ENCODE data around the gene PSMD1.
A peak's percentile ranks its signal among the peaks of the same experiment; 100 is the strongest.

The PSMD1 gene

DNA sequence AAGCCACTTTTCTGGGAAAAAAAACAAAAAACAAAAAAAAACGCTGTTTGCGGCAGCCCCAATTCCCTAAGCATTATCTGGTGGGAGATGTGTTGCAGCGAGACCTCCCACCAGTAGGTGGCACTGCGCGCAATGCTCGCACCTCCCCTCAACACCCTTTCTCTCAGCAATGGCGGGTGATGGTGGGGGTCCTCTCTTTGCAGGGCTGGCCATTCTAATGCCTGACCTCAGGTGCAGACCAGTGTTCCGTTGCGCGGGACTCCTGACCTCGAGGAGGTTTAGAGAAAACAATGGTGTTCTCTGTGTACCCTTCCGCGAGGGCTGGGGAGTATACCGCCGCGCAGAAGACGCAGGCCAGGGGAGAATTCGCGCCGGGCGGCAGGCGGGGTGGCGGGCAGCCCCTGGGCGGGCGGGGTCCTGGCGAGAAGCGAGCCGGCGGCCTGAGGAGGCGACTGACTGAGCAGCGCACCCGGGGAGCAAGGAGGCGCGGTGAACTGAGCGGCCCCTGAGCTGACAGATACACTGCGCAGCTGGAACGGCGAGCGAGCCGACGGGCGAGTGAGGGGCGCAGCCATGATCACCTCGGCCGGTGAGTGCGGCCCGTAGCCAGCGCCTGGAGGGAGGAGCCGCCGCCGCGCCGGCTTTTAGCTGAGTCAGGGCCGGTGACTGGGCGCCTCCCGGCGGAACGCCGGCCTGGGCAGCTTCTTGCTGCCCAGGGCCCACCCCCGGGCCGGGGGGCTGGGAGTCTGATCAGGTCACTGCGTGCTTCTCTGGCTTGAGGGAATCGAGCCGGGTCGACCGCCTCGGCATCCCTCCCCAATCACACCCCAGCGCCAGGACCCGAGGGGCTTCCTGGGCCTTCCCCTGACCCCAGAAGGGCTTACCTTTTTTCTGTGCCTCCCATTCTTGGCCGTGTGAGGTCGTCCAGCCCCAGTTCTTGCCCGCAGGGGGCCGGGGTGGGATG is at the start of gene PSMD1:
PSMD1 (plus strand) TSS at position 415 of the 964 bp plus-strand sequence; CDS start at position 574, 159 bp downstream.
- H4K20me1 ChIP-seq (ENCODE audit: insufficient read depth, low read length) = no peaks in the 10 kb centered on the region
- H3K36me3 ChIP-seq (replicated peaks; ENCODE audit: low read depth, low read length) = peaks cover 4% of the 10 kb centered on the region
- peak within 1 kb of the TSS; percentile 79 for H3K4me2 ChIP-seq (ENCODE audit: low read length)
- peaks cover 15% of the 10 kb centered on the region for H3K4me1 ChIP-seq (ENCODE audit: low read length)
- H3K27ac ChIP-seq (ENCODE audit: low read length) = peak within 1 kb of the TSS; percentile 65
- peak within 1 kb of the TSS; percentile 99 for H3K4me3 ChIP-seq (ENCODE audit: low read length)
- H3K9ac ChIP-seq (ENCODE audit: low read length) = peak within 1 kb of the TSS; percentile 86
- H3K27me3 ChIP-seq (ENCODE audit: low read depth, low read length) = no peaks in the 10 kb centered on the region
- TF ChIP-seq, protein P1, sequence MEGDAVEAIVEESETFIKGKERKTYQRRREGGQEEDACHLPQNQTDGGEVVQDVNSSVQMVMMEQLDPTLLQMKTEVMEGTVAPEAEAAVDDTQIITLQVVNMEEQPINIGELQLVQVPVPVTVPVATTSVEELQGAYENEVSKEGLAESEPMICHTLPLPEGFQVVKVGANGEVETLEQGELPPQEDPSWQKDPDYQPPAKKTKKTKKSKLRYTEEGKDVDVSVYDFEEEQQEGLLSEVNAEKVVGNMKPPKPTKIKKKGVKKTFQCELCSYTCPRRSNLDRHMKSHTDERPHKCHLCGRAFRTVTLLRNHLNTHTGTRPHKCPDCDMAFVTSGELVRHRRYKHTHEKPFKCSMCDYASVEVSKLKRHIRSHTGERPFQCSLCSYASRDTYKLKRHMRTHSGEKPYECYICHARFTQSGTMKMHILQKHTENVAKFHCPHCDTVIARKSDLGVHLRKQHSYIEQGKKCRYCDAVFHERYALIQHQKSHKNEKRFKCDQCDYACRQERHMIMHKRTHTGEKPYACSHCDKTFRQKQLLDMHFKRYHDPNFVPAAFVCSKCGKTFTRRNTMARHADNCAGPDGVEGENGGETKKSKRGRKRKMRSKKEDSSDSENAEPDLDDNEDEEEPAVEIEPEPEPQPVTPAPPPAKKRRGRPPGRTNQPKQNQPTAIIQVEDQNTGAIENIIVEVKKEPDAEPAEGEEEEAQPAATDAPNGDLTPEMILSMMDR (IDR thresholded peaks at IDR 0.05; ENCODE audit: low read depth, low read length) = peak; percentile 73
- no peak for TF ChIP-seq EZH2phosphoT487 (IDR thresholded peaks at IDR 0.05; ENCODE audit: low read depth)
- peaks cover 51% of the 10 kb centered on the region for H3K79me2 ChIP-seq (ENCODE audit: low read length)
- peak within 1 kb of the TSS; percentile 79 for H2AFZ ChIP-seq (ENCODE audit: low read depth, low read length)
- no peaks in the 10 kb centered on the region for H3K9me3 ChIP-seq (ENCODE audit: insufficient read depth, low read length)

DNA sequence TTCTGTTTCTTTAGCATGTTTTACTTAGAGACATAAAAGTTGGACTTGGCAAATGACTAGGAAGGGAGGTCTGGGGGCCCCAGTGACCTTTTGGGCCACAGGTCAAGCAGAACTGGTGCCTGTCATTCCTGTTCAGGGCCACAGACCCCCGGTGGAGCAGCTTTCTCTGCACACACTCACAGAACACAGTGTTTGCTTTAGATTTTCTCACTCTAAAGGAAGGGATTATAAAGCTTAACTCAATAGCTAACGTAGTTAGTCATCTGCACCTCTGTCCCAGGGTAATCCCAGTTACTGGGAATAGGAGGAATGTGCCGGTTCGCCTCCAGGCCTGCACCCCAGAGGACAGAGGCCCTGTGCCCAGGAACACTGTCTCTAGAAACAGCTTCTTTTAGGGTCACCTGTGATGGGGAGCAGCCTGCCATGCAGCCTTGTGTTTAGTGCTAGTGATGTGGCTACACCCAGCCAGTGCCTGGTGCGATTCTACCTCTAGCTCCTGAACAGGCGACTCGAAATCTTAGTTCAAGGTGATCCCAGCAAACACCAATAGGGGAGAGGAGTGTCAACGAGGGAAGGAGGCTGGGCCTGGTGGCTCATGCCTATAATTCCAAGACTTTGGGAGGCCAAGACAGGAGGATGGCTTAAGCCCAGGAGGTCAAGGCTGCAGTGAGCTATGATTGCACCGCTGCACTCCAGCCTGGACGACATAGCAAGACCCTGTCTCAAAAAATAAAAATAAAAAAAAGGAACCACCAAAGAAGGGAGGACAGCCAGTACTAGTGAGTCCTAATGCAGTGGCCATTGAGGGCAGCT is 49.2 kb upstream of the PSMD1 start:
- no peak for TF ChIP-seq EZH2phosphoT487 (IDR thresholded peaks at IDR 0.05; ENCODE audit: low read depth)
- TF ChIP-seq, protein P1 (IDR thresholded peaks at IDR 0.05; ENCODE audit: low read depth, low read length) = no peak
- H3K9ac ChIP-seq (ENCODE audit: low read length) = no peak overlapping the region
- H3K4me2 ChIP-seq (ENCODE audit: low read length) = no peak overlapping the region
- no peaks in the 10 kb centered on the region for H3K9me3 ChIP-seq (ENCODE audit: insufficient read depth, low read length)
- H3K79me2 ChIP-seq (ENCODE audit: low read length) = no peaks in the 10 kb centered on the region
- H4K20me1 ChIP-seq (ENCODE audit: insufficient read depth, low read length) = no peaks in the 10 kb centered on the region
- no peaks in the 10 kb centered on the region; the same call in 1 of the 2 replicates for H3K27me3 ChIP-seq (ENCODE audit: low read depth, low read length)
- H2AFZ ChIP-seq (ENCODE audit: low read depth, low read length) = no peak overlapping the region
- H3K36me3 ChIP-seq (replicated peaks; ENCODE audit: low read depth, low read length) = no peaks in the 10 kb centered on the region
- no peaks in the 10 kb centered on the region for H3K4me1 ChIP-seq (ENCODE audit: low read length)
- H3K27ac ChIP-seq (ENCODE audit: low read length) = no peak overlapping the region
- no peak overlapping the region for H3K4me3 ChIP-seq (ENCODE audit: low read length)

DNA sequence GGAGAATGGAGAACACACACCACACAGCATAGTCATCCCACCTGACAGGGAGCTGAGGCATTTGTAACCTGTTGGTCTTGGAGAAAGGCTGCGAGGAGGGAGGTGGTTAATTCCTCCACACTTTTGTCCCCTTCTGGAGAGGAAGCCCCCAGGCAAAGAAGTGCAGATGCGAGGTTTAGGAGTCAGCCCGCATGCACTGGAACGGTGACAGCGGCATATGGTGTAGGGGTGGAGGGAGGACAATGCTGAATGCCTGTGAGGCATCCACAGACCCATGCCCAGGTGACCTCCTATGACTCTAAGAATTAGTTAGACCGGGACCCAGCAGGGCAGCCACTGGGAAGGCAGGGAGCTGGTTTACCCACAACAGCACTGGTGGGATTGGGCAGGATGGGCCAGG is 48.5 kb upstream of the PSMD1 start:
- H2AFZ ChIP-seq (ENCODE audit: low read depth, low read length) = no peak overlapping the region
- no peaks in the 10 kb centered on the region for H3K79me2 ChIP-seq (ENCODE audit: low read length)
- no peak overlapping the region for H3K4me3 ChIP-seq (ENCODE audit: low read length)
- no peak overlapping the region for H3K27ac ChIP-seq (ENCODE audit: low read length)
- TF ChIP-seq, protein P1 (IDR thresholded peaks at IDR 0.05; ENCODE audit: low read depth, low read length) = no peak
- no peak for TF ChIP-seq EZH2phosphoT487 (IDR thresholded peaks at IDR 0.05; ENCODE audit: low read depth)
- no peak overlapping the region for H3K9ac ChIP-seq (ENCODE audit: low read length)
- H4K20me1 ChIP-seq (ENCODE audit: insufficient read depth, low read length) = no peaks in the 10 kb centered on the region
- no peaks in the 10 kb centered on the region for H3K36me3 ChIP-seq (replicated peaks; ENCODE audit: low read depth, low read length)
- no peaks in the 10 kb centered on the region for H3K9me3 ChIP-seq (ENCODE audit: insufficient read depth, low read length)
- no peaks in the 10 kb centered on the region for H3K4me1 ChIP-seq (ENCODE audit: low read length)
- no peak overlapping the region for H3K4me2 ChIP-seq (ENCODE audit: low read length)
- H3K27me3 ChIP-seq (ENCODE audit: low read depth, low read length) = no peaks in the 10 kb centered on the region; the same call in 1 of the 2 replicates

Measured in OCI-LY3 (cell line).